Upper lobe of left lung (tissue), 6 donors: ENCODE results near the gene LARP7. TPM values are rescaled to one million over a fixed set of nuclear protein-coding genes. Genes with fewer than 3 reads are reported as not detected.

Experiments
- ATAC-seq, 2 donors: fragments of 200-7000 bp; cut with Tn5 transposase; one replicate each; pipeline ENCODE4 v1.9.1; 2022; ENCODE audit warnings: mild to moderate bottlenecking in 2 of 2, moderate library complexity in 2 of 2; ENCODE audit not compliant: low FRiP score in 2 of 2
- DNase-seq, 2 donors: peaks; one replicate each; pipeline ENCODE4 v3.0.0-alpha.2; 2019 to 2020
- H3K27ac ChIP-seq, 4 donors: fragments of 200-600 bp; sonication (generic); one replicate each; pipeline ENCODE4 v1.5.1; 2016 to 2019
- H3K27me3 ChIP-seq, 4 donors: fragments of 200-600 bp; sonication (generic); one replicate each; pipeline ENCODE4 v1.5.1; 2017 to 2019
- H3K36me3 ChIP-seq, 4 donors: fragments of 200-600 bp; sonication (generic); one replicate each; pipeline ENCODE4 v1.5.1; 2016 to 2019
- H3K4me1 ChIP-seq, 4 donors: fragments of 200-600 bp; sonication (generic); one replicate each; pipeline ENCODE4 v1.5.1; 2018 to 2019
- H3K4me3 ChIP-seq, 4 donors: fragments of 200-600 bp; sonication (generic); one replicate each; pipeline ENCODE4 v1.5.1; 2017 to 2019; ENCODE audit warnings: mild to moderate bottlenecking in 2 of 4, moderate library complexity in 1 of 4
- H3K9me3 ChIP-seq, 4 donors: fragments of 200-600 bp; sonication (generic); one replicate each; pipeline ENCODE4 v1.5.1; 2018 to 2019
- CTCF ChIP-seq, 6 experiments: fragments of 450-650 bp in 4 of 6; fragments of 200-600 bp in 2 of 6; sonication (generic) in 2 of 6; IDR thresholded peaks; one replicate each; pipeline ENCODE4 v1.5.1; 2016 to 2019; ENCODE audit warnings: antibody characterized with exemption in 6 of 6
- EP300 ChIP-seq, 4 donors: sonication (generic); formaldehyde crosslinking; IDR thresholded peaks; one replicate each; pipeline ENCODE4 v1.5.1; 2017; ENCODE audit warnings: antibody characterized with exemption in 4 of 4, control low read depth in 2 of 4
- POLR2A ChIP-seq, 4 donors: fragments of 450-650 bp; IDR thresholded peaks; one replicate each; pipeline ENCODE4 v1.5.1; 2016 to 2017; ENCODE audit warnings: antibody characterized with exemption in 4 of 4, mild to moderate bottlenecking in 2 of 4
- POLR2AphosphoS5 ChIP-seq, 2 donors: sonication (generic); formaldehyde crosslinking; IDR thresholded peaks; one replicate each; pipeline ENCODE4 v1.5.1; 2017; ENCODE audit warnings: antibody characterized with exemption in 2 of 2
- WGBS, 2 donors: methylation state at CpG; one replicate each; pipeline ENCODE4 v1.1.5; 2017 to 2018; 5-methylcytosine and 5-hydroxymethylcytosine counted together
- total RNA-seq, 6 donors: library from RNA; depleted of rRNA in 4 of 6; stranded (reverse); fragments of >200 nt in 4 of 6; gene quantifications; one replicate each; pipeline versions ENCODE4 v1.1.0 to v1.2.1, GENCODE V29; 2016 to 2021
- donor health status: DM: no; HTN: no; CAD: no; lungs with moderate emphysema.
- donor health status: DM: no; HTN: yes; CAD: no; lungs with severe emphysema.

Gene LARP7
- total RNA-seq, 6 donors from 2014 or later: 27.8 to 46.0 (median 28.4) TPM

GRCh38 chr4:112677519-112678091, 40.7 kb downstream of the LARP7 start:
- H3K9me3 ChIP-seq: no peaks in the 10 kb centered on the region
- H3K27ac ChIP-seq: no peak overlapping the region
- WGBS, 2 donors: 75 to 78% methylated on average over 2 of the region's 2 CpGs
- TF ChIP-seq EP300 (IDR thresholded peaks at IDR 0.05) (no peak), POLR2A (IDR thresholded peaks at IDR 0.05) (no peak), POLR2AphosphoS5 (IDR thresholded peaks at IDR 0.05) (no peak), CTCF (IDR thresholded peaks at IDR 0.05) (no peak)
- H3K4me1 ChIP-seq: no peaks in the 10 kb centered on the region
- H3K36me3 ChIP-seq: no peaks in the 10 kb centered on the region
- no peaks in the 10 kb centered on the region for H3K27me3 ChIP-seq
- ATAC-seq (no peak), DNase-seq (no peak)
- H3K4me3 ChIP-seq: no peak overlapping the region

DNA sequence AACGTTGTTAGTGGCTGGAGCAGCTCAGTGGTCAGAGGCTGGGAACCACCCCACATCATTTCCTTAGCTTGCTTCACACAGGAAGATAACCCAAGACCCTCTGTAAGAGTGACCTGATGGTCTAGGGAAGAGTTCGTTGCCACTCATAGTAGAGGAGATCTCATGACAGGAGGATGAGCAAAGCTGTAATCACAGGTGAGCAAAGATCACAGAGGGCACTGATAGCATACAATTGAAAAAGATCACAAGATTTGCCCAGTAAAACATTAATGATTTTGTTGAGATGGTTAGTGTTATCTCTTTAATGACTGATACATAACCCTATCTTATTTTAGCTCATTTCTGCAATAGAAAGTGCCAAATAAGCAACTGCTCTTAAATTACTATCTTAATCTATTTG, 44.1 kb downstream of the LARP7 start:
- ATAC-seq (no peak), DNase-seq (no peak)
- no peak for TF ChIP-seq EP300 (IDR thresholded peaks at IDR 0.05)
- TF ChIP-seq CTCF (IDR thresholded peaks at IDR 0.05): no peak
- no peak for TF ChIP-seq POLR2AphosphoS5 (IDR thresholded peaks at IDR 0.05)
- no peak for TF ChIP-seq POLR2A (IDR thresholded peaks at IDR 0.05)
- WGBS, 2 donors: 55 to 65% methylated on average over 2 of the region's 2 CpGs
- Histone ChIP-seq H3K9me3 (no peaks in the 10 kb centered on the region), H3K4me1 (no peaks in the 10 kb centered on the region), H3K27ac (no peak overlapping the region), H3K4me3 (no peak overlapping the region), H3K27me3 (no peaks in the 10 kb centered on the region), H3K36me3 (no peaks in the 10 kb centered on the region)

DNA sequence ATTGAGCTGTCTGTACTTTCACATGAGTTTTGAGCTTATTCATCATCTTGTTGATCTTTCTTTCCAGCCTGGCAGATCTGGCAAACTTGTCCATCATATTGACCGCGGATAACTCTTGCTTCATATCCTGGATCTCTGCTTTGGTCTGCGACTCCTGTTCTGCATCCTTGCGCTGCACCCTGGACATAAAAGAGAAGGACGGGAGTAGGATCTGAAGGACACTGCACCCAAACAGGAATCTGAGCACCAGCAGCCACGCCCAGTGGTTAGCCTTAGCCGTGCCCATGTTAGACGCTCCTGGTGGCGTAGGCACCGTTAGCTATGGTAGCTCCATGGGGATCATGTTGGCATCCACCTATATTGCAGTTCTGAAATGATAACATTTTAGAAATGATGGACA, 56.6 kb downstream of the LARP7 start:
- no peak overlapping the region for H3K4me3 ChIP-seq
- 91 to 92% methylated on average over 9 to 10 of the region's 10 CpGs for WGBS, 2 donors
- TF ChIP-seq POLR2AphosphoS5 (IDR thresholded peaks at IDR 0.05): no peak
- no peak for TF ChIP-seq CTCF (IDR thresholded peaks at IDR 0.05)
- no peak for TF ChIP-seq POLR2A (IDR thresholded peaks at IDR 0.05)
- TF ChIP-seq EP300 (IDR thresholded peaks at IDR 0.05): no peak
- no peak for ATAC-seq
- H3K27ac ChIP-seq: no peak overlapping the region
- H3K4me1 ChIP-seq: no peaks in the 10 kb centered on the region
- H3K27me3 ChIP-seq: no peaks in the 10 kb centered on the region
- H3K9me3 ChIP-seq: no peaks in the 10 kb centered on the region
- no peak for DNase-seq
- no peaks in the 10 kb centered on the region for H3K36me3 ChIP-seq

GRCh38 chr4:112700679-112701078, 63.7 kb downstream of the LARP7 start:
- Histone ChIP-seq H3K27ac (no peak overlapping the region), H3K4me1 (peaks cover 4 to 8% (median 7%) of the 10 kb centered on the region in 4 donors), H3K9me3 (no peaks in the 10 kb centered on the region), H3K27me3 (peaks cover 0 to 10% (median 4%) of the 10 kb centered on the region in 4 donors), H3K36me3 (no peaks in the 10 kb centered on the region), H3K4me3 (no peak overlapping the region)
- WGBS, 2 donors: 89 to 90% methylated on average over 3 of the region's 3 CpGs
- ATAC-seq (no peak), DNase-seq (no peak)
- no peak for TF ChIP-seq POLR2AphosphoS5 (IDR thresholded peaks at IDR 0.05)
- no peak for TF ChIP-seq EP300 (IDR thresholded peaks at IDR 0.05)
- no peak for TF ChIP-seq POLR2A (IDR thresholded peaks at IDR 0.05)
- no peak for TF ChIP-seq CTCF (IDR thresholded peaks at IDR 0.05)

- TF ChIP-seq POLR2AphosphoS5 (IDR thresholded peaks at IDR 0.05) (no peak), POLR2A (IDR thresholded peaks at IDR 0.05) (no peak), CTCF (IDR thresholded peaks at IDR 0.05) (no peak), EP300 (IDR thresholded peaks at IDR 0.05) (no peak)
- no peak overlapping the region for H3K27ac ChIP-seq
- H3K4me1 ChIP-seq: peaks cover 4 to 17% (median 13%) of the 10 kb centered on the region in 4 donors
- H3K27me3 ChIP-seq: peaks cover 0 to 16% (median 5%) of the 10 kb centered on the region in 4 donors
- no peak overlapping the region for H3K4me3 ChIP-seq
- DNase-seq (no peak), ATAC-seq (no peak)
- 71 to 100% methylated on average over 1 of the region's 1 CpG for WGBS, 2 donors
- no peaks in the 10 kb centered on the region for H3K9me3 ChIP-seq
- no peaks in the 10 kb centered on the region for H3K36me3 ChIP-seq
These were observed 65.9 kb downstream of the LARP7 start for GRCh38 chr4:112702892-112703291.
